HepG2 (cell line): ENCODE data around the gene TP53I3. TPM values are rescaled to one million over a fixed set of nuclear protein-coding genes. Genes with fewer than 3 reads are reported as not detected.

Experiments used
- BHLHE40 ChIP-seq: IDR thresholded peaks from 2 replicates; pipeline ENCODE4 v1.6.1; 2011; ENCODE audit warnings: low read length, improper control_type of control experiment
- CEBPG ChIP-seq: IDR thresholded peaks from 2 replicates; pipeline ENCODE4 v1.6.1; 2016
- ERF ChIP-seq: IDR thresholded peaks from 2 replicates; pipeline ENCODE4 v1.6.1; 2018; ENCODE audit warnings: missing biosample characterization, missing genetic modification reagents
- IRX3 ChIP-seq: sonication (generic); formaldehyde crosslinking; IDR thresholded peaks from 2 replicates; pipeline ENCODE4 v1.8.1; 2023; ENCODE audit warnings: mild to moderate bottlenecking, low read depth, missing genetic modification reagents, borderline replicate concordance
- KLF9 ChIP-seq: IDR thresholded peaks from 2 replicates; pipeline ENCODE4 v1.6.1; 2016; ENCODE audit warnings: low read depth
- MAZ ChIP-seq, 2 experiments: sonication (generic) in 1 of 2; formaldehyde crosslinking in 1 of 2; IDR thresholded peaks; 2 replicates each; pipeline versions ENCODE4 v1.5.0 to v1.6.1; 2012 to 2020; ENCODE audit warnings: low read depth in 2 of 2, mild to moderate bottlenecking in 2 of 2, borderline replicate concordance in 1 of 2, improper control_type of control experiment in 1 of 2, low read length in 1 of 2, missing genetic modification reagents in 1 of 2, moderate library complexity in 1 of 2
- MTF1 ChIP-seq: sonication (generic); formaldehyde crosslinking; IDR thresholded peaks from 2 replicates; pipeline ENCODE4 v1.5.0; 2020; ENCODE audit warnings: missing genetic modification reagents
- NFAT5 ChIP-seq: sonication (generic); formaldehyde crosslinking; IDR thresholded peaks from 2 replicates; pipeline ENCODE4 v1.4.0; 2020; ENCODE audit warnings: missing genetic modification reagents
- NR2F6 ChIP-seq, 2 experiments: IDR thresholded peaks; 2 replicates each; pipeline ENCODE4 v1.6.1; 2016; ENCODE audit warnings: antibody characterized with exemption in 1 of 2, mild to moderate bottlenecking in 1 of 2
- REL ChIP-seq: sonication (generic); formaldehyde crosslinking; conservative IDR thresholded peaks from 2 replicates; pipeline ENCODE4 v1.8.0; 2022; ENCODE audit warnings: mild to moderate bottlenecking, missing genetic modification reagents, moderate library complexity
- SOX13 ChIP-seq, 3 experiments: fragments of 450-650 bp in 1 of 3; sonication (generic) in 1 of 3; formaldehyde crosslinking in 1 of 3; IDR thresholded peaks in 2 of 3; conservative IDR thresholded peaks in 1 of 3; 2 replicates each; pipeline versions ENCODE4 v1.5.0 to v1.6.1; 2016 to 2020; ENCODE audit warnings: antibody characterized with exemption in 1 of 3, mild to moderate bottlenecking in 1 of 3, missing compliant biosample characterization in 1 of 3, missing genetic modification reagents in 1 of 3, moderate library complexity in 1 of 3
- THAP9 ChIP-seq: sonication (generic); formaldehyde crosslinking; IDR thresholded peaks from 2 replicates; pipeline ENCODE4; 2020; ENCODE audit warnings: missing genetic modification reagents, mild to moderate bottlenecking, borderline replicate concordance
- ZBTB1 ChIP-seq: sonication (generic); formaldehyde crosslinking; IDR thresholded peaks from 2 replicates; pipeline ENCODE4 v1.4.0; 2020; ENCODE audit warnings: missing genetic modification reagents, borderline replicate concordance
- ZC3H13 ChIP-seq: sonication (generic); formaldehyde crosslinking; IDR thresholded peaks from 2 replicates; pipeline ENCODE4 v1.8.1; 2023; ENCODE audit warnings: mild to moderate bottlenecking, missing genetic modification reagents, moderate library complexity
- ZFP1 ChIP-seq: IDR thresholded peaks from 2 replicates; pipeline ENCODE4 v1.6.1; 2016
- ZNF672 ChIP-seq: sonication (generic); formaldehyde crosslinking; IDR thresholded peaks from 2 replicates; pipeline ENCODE4 v1.8.1; 2022; ENCODE audit warnings: missing genetic modification reagents
- ZNF710 ChIP-seq: sonication (generic); formaldehyde crosslinking; IDR thresholded peaks from 2 replicates; pipeline ENCODE4 v1.5.0; 2020; ENCODE audit warnings: mild to moderate bottlenecking, missing genetic modification reagents, borderline replicate concordance
- ZNF839 ChIP-seq: sonication (generic); formaldehyde crosslinking; IDR thresholded peaks from 2 replicates; pipeline ENCODE4 v1.4.0; 2020; ENCODE audit warnings: missing genetic modification reagents, mild to moderate bottlenecking, borderline replicate concordance
- polyA plus RNA-seq, 8 experiments: library from polyadenylated mRNA; depleted of rRNA in 3 of 8; stranded (reverse) in 7 of 8; unstranded in 1 of 8; fragments of >200 nt; fragmentation: Illumina TruSeq in 4 of 8; extraction: Trizol in 4 of 8; gene quantifications; 2 replicates each; pipeline versions ENCODE4 v1.2.1 to v1.2.3, GENCODE V29; 2011 to 2016; ENCODE audit warnings: low read depth in 4 of 8, missing spikeins in 1 of 8, mixed read lengths in 1 of 8; ENCODE audit not compliant: insufficient read depth in 1 of 8
- total RNA-seq, 5 experiments: library from RNA; depleted of rRNA; stranded (reverse); fragments of >200 nt; fragmentation: Illumina TruSeq; extraction: Trizol; gene quantifications; 2 replicates each; pipeline ENCODE4 v1.2.3, GENCODE V29; 2016; ENCODE audit warnings: low read depth in 1 of 5

The TP53I3 gene
- total and polyA plus RNA-seq, 2 of the 13 experiments (the other 11 are each of a cell fraction or from before 2014, with no cell fraction given), result 25.0 to 44.1 TPM

- TF ChIP-seq ZNF710 (CRISPR knock-in tag) (peak; percentile 68; the same call in 1 of the 2 replicates), NR2F6 (IDR thresholded peaks at IDR 0.05) (no peak), NR2F6 (CRISPR knock-in tag; IDR thresholded peaks at IDR 0.05) (no peak), NFAT5 (CRISPR knock-in tag) (peak; percentile 63; the same call in 1 of the 2 replicates), KLF9 (peak; percentile 74; the same call in 1 of the 2 replicates), ZNF672 (no peak), MTF1 (no peak), ZFP1 (CRISPR knock-in tag) (no peak; the same call in 1 of the 2 replicates), MAZ (IDR thresholded peaks at IDR 0.05; ENCODE audit: borderline replicate concordance, low read depth, low read length) (0 out of 2 replicates have a peak, but pooled peaks have one; percentile 47), MAZ (CRISPR knock-in tag; IDR thresholded peaks at IDR 0.05; ENCODE audit: low read depth) (peak; percentile 67), THAP9 (CRISPR knock-in tag) (peak; percentile 74; the same call in 1 of the 2 replicates), BHLHE40 (0 out of 2 replicates have a peak, but pooled peaks have one; percentile 9), ERF (CRISPR knock-in tag) (peak; percentile 38; the same call in 1 of the 2 replicates), ZNF839 (CRISPR knock-in tag) (no peak; the same call in 1 of the 2 replicates), ZC3H13 (CRISPR knock-in tag) (no peak), IRX3 (peak; percentile 50; the same call in 1 of the 2 replicates), SOX13 (IDR thresholded peaks at IDR 0.05) (no peak), SOX13 (CRISPR knock-in tag; conservative IDR thresholded peaks at IDR 0.05 in 1 of 2, IDR thresholded peaks at IDR 0.05 in 1 of 2) (no peak), REL (CRISPR knock-in tag) (no peak), ZBTB1 (CRISPR knock-in tag) (no peak), CEBPG (CRISPR knock-in tag) (no peak)
These were observed 37.5 kb downstream of the TP53I3 start, which contains the start of gene WDCP (continued) for GRCh38 chr2:24046930-24047702.
